Measurements from ENCODE around the gene MAGI1. TPM values are rescaled to one million over a fixed set of nuclear protein-coding genes. Genes with fewer than 3 reads are reported as not detected.

Gene MAGI1
- total RNA-seq, 1 experiment from 2014 or later = 38.6 TPM

DNA sequence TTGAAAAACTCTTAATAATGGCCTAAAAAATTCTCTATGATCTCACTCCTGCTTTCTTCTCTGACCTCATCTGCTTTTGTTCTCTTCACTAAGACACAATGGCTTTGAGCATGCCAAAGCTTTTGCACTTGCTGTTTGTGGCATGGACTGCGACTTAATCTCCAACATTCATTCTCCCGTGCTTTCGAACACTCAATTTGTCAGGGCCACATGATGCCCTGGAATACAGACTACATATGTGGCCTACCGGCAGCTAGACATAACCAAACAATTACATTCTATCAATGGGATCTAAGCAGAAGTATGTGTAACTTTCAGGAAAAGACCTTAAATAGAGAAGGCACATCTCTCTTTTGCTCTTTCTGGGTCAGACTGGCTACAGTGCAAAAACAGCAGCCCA lies 506.5 kb downstream of the MAGI1 start:
- no peaks in the 10 kb centered on the region for H3K4me1 ChIP-seq (ENCODE audit: control insufficient read depth in 1 of 2, insufficient read depth in 2 of 2, low read length in 2 of 2)
- no peak overlapping the region for H3K4me2 ChIP-seq (ENCODE audit: low read length)
- H3K9ac ChIP-seq (ENCODE audit: low read length) = no peak overlapping the region
- RAD21 ChIA-PET (ENCODE audit: low non-redundant PET in 1 of 2, low total read pairs in 2 of 2, uncharacterized antibody in 2 of 2, unreplicated experiment in 2 of 2) = no interaction called here
- POLR2A ChIA-PET = no interaction called here
- no TSS peak for BruUV-seq (replicated peaks)
- H3K27ac ChIP-seq (ENCODE audit: low read depth, low read length) = no peak overlapping the region
- TF ChIP-seq TCF7L2 (IDR thresholded peaks at IDR 0.05; ENCODE audit: borderline replicate concordance, extremely low read depth, insufficient read depth, insufficient read length) (no peak), YY1 (IDR thresholded peaks at IDR 0.05; ENCODE audit: extremely low read depth, insufficient replicate concordance, low read depth, low read length) (no peak)
- no peaks in the 10 kb centered on the region for H3K36me3 ChIP-seq (ENCODE audit: control insufficient read depth in 1 of 2, insufficient read depth in 2 of 2, low read length in 2 of 2)
- intact Hi-C loops (cut with micrococcal nuclease) = no loop called here
- H3K4me3 ChIP-seq (replicated peaks in 1 of 2; ENCODE audit: low read depth in 1 of 2, low read length in 2 of 2) = no peak overlapping the region
- H3K27me3 ChIP-seq (ENCODE audit: insufficient read depth, low read length) = no peaks in the 10 kb centered on the region
- no peaks in the 10 kb centered on the region for H3K9me3 ChIP-seq (ENCODE audit: control insufficient read depth in 1 of 2, insufficient read depth in 1 of 2, low read depth in 1 of 2, low read length in 2 of 2)
- no peaks in the 10 kb centered on the region for H4K20me1 ChIP-seq (ENCODE audit: insufficient read depth)
- H2AFZ ChIP-seq (ENCODE audit: low read depth, low read length, poor library complexity, severe bottlenecking) = no peak overlapping the region
- no peaks in the 10 kb centered on the region for H3K9me2 ChIP-seq (ENCODE audit: insufficient read depth)
- ATAC-seq (no peak), DNase-seq (ENCODE audit: low read depth, low spot score) (no peak)
- CTCF ChIA-PET = no interaction called here
- no peaks in the 10 kb centered on the region for H3K79me2 ChIP-seq (ENCODE audit: insufficient read depth, low read length)

DNA sequence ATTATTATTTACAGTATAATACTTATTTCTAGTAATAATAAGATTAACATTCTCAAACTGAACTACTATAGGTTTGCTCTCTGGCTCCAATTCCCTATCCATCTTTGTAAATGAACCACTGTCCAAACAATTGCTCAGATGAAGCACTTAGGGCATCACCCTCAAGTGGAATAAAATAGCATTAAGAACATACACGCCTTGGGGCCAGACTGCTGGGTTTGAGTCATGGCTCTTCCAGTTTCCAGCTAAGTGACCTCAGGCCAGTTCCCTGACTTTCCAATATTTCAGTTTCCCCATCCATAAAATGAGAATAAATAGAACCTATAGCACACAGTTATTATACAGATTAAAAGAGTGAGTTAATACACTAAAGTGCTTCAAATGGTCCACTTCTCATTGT lies 507.2 kb downstream of the MAGI1 start:
- Histone ChIP-seq H3K9me2 (ENCODE audit: insufficient read depth) (no peaks in the 10 kb centered on the region), H3K79me2 (ENCODE audit: insufficient read depth, low read length) (no peaks in the 10 kb centered on the region), H3K27me3 (ENCODE audit: insufficient read depth, low read length) (no peaks in the 10 kb centered on the region), H3K9me3 (ENCODE audit: control insufficient read depth in 1 of 2, insufficient read depth in 1 of 2, low read depth in 1 of 2, low read length in 2 of 2) (no peaks in the 10 kb centered on the region), H3K27ac (ENCODE audit: low read depth, low read length) (no peak overlapping the region), H3K4me2 (ENCODE audit: low read length) (no peak overlapping the region), H2AFZ (ENCODE audit: low read depth, low read length, poor library complexity, severe bottlenecking) (no peak overlapping the region), H3K9ac (ENCODE audit: low read length) (no peak overlapping the region), H4K20me1 (ENCODE audit: insufficient read depth) (no peaks in the 10 kb centered on the region), H3K4me3 (replicated peaks in 1 of 2; ENCODE audit: low read depth in 1 of 2, low read length in 2 of 2) (no peak overlapping the region), H3K36me3 (ENCODE audit: control insufficient read depth in 1 of 2, insufficient read depth in 2 of 2, low read length in 2 of 2) (no peaks in the 10 kb centered on the region), H3K4me1 (ENCODE audit: control insufficient read depth in 1 of 2, insufficient read depth in 2 of 2, low read length in 2 of 2) (no peaks in the 10 kb centered on the region)
- BruUV-seq (replicated peaks) = no TSS peak
- POLR2A ChIA-PET = no interaction called here
- no peak for TF ChIP-seq TCF7L2 (IDR thresholded peaks at IDR 0.05; ENCODE audit: borderline replicate concordance, extremely low read depth, insufficient read depth, insufficient read length)
- no peak for TF ChIP-seq CEBPB (IDR thresholded peaks at IDR 0.05; ENCODE audit: low read depth)
- no peak for TF ChIP-seq SP1 (IDR thresholded peaks at IDR 0.05; ENCODE audit: low read depth)
- no peak for TF ChIP-seq YY1 (IDR thresholded peaks at IDR 0.05; ENCODE audit: extremely low read depth, insufficient replicate concordance, low read depth, low read length)
- no peak for TF ChIP-seq FOSL1 (IDR thresholded peaks at IDR 0.05; ENCODE audit: low read depth)
- TF ChIP-seq SRF (IDR thresholded peaks at IDR 0.05; ENCODE audit: low read depth) = no peak
- no peak for TF ChIP-seq POLR2AphosphoS5 (IDR thresholded peaks at IDR 0.05; ENCODE audit: low read depth, low read length)
- TF ChIP-seq, protein P1, sequence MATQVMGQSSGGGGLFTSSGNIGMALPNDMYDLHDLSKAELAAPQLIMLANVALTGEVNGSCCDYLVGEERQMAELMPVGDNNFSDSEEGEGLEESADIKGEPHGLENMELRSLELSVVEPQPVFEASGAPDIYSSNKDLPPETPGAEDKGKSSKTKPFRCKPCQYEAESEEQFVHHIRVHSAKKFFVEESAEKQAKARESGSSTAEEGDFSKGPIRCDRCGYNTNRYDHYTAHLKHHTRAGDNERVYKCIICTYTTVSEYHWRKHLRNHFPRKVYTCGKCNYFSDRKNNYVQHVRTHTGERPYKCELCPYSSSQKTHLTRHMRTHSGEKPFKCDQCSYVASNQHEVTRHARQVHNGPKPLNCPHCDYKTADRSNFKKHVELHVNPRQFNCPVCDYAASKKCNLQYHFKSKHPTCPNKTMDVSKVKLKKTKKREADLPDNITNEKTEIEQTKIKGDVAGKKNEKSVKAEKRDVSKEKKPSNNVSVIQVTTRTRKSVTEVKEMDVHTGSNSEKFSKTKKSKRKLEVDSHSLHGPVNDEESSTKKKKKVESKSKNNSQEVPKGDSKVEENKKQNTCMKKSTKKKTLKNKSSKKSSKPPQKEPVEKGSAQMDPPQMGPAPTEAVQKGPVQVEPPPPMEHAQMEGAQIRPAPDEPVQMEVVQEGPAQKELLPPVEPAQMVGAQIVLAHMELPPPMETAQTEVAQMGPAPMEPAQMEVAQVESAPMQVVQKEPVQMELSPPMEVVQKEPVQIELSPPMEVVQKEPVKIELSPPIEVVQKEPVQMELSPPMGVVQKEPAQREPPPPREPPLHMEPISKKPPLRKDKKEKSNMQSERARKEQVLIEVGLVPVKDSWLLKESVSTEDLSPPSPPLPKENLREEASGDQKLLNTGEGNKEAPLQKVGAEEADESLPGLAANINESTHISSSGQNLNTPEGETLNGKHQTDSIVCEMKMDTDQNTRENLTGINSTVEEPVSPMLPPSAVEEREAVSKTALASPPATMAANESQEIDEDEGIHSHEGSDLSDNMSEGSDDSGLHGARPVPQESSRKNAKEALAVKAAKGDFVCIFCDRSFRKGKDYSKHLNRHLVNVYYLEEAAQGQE (IDR thresholded peaks at IDR 0.05; ENCODE audit: low read depth) = no peak
- DNase-seq (ENCODE audit: low read depth, low spot score) = no peak
- intact Hi-C loops (cut with micrococcal nuclease) = no loop called here
- no peak for ATAC-seq
- RAD21 ChIA-PET (ENCODE audit: low non-redundant PET in 1 of 2, low total read pairs in 2 of 2, uncharacterized antibody in 2 of 2, unreplicated experiment in 2 of 2) = no interaction called here
- CTCF ChIA-PET = no interaction called here
